Loucy (cell line): ENCODE measurements around the gene TEP1.
A peak's percentile ranks its signal among the peaks of the same experiment; 100 is the strongest.

Experiments
- H2AFZ ChIP-seq: fragments of 200-600 bp; sonication (generic); 2 replicates; pipeline ENCODE4 v1.6.0; 2016; ENCODE audit warnings: antibody characterized with exemption, mild to moderate bottlenecking, low read length, moderate library complexity
- H3F3A ChIP-seq: fragments of 200-600 bp; 2 replicates; pipeline ENCODE4 v1.6.0; 2016; ENCODE audit warnings: antibody characterized with exemption, low read depth, mild to moderate bottlenecking
- H3K27me3 ChIP-seq: fragments of 200-600 bp; sonication (generic); 2 replicates; pipeline ENCODE4 v1.6.1; 2014; ENCODE audit warnings: low read length, mild to moderate bottlenecking; ENCODE audit not compliant: insufficient read depth, poor library complexity, severe bottlenecking
- H3K36me3 ChIP-seq: fragments of 200-600 bp; sonication (generic); 2 replicates; pipeline ENCODE4 v1.6.1; 2016; ENCODE audit warnings: low read length; ENCODE audit not compliant: insufficient read depth
- H3K4me1 ChIP-seq: fragments of 200-600 bp; sonication (generic); 2 replicates; pipeline ENCODE4 v1.5.1; 2014; ENCODE audit warnings: low read length, mild to moderate bottlenecking; ENCODE audit not compliant: insufficient read depth, poor library complexity, severe bottlenecking
- H3K4me2 ChIP-seq: fragments of 200-600 bp; sonication (generic); 2 replicates; pipeline ENCODE4 v1.6.0; 2014; ENCODE audit warnings: antibody characterized with exemption, low read length, low read depth, mild to moderate bottlenecking; ENCODE audit not compliant: poor library complexity, severe bottlenecking
- H3K4me3 ChIP-seq: fragments of 200-600 bp; sonication (generic); 2 replicates; pipeline ENCODE4 v1.5.1; 2014; ENCODE audit warnings: low read length, mild to moderate bottlenecking, mixed read lengths; ENCODE audit not compliant: poor library complexity, severe bottlenecking
- H3K79me2 ChIP-seq: fragments of 200-600 bp; sonication (generic); 2 replicates; pipeline ENCODE4 v1.6.1; 2014; ENCODE audit warnings: low read length; ENCODE audit not compliant: insufficient read depth
- H3K9ac ChIP-seq: fragments of 200-600 bp; sonication (generic); 2 replicates; pipeline ENCODE4 v1.6.0; 2014; ENCODE audit warnings: mild to moderate bottlenecking, low read depth, low read length, moderate library complexity; ENCODE audit not compliant: poor library complexity, severe bottlenecking
- H3K9me2 ChIP-seq: fragments of 200-600 bp; sonication (generic); replicated peaks from 2 replicates; pipeline ENCODE4 v1.6.1; 2016; ENCODE audit warnings: low read depth, low read length, mixed read lengths
- H3K9me3 ChIP-seq: fragments of 200-600 bp; sonication (generic); 2 replicates; pipeline ENCODE4 v1.6.1; 2014; ENCODE audit warnings: mild to moderate bottlenecking, antibody characterized with exemption, low read length, low read depth; ENCODE audit not compliant: insufficient read depth
- H4K20me1 ChIP-seq: fragments of 200-600 bp; sonication (generic); 2 replicates; pipeline ENCODE4 v1.6.0; 2014; ENCODE audit warnings: antibody characterized with exemption, low read length, mild to moderate bottlenecking; ENCODE audit not compliant: insufficient read depth, poor library complexity, severe bottlenecking
- EZH2phosphoT487 ChIP-seq: fragments of 200-600 bp; IDR thresholded peaks from 2 replicates; pipeline ENCODE4 v1.6.1; 2018; ENCODE audit warnings: antibody characterized with exemption, mild to moderate bottlenecking, moderate library complexity, borderline replicate concordance
- TF ChIP-seq, protein P1 (sequence below): fragments of 200-600 bp; sonication (generic); conservative IDR thresholded peaks from 2 replicates; pipeline ENCODE4 v1.5.1; 2014; ENCODE audit warnings: mild to moderate bottlenecking, antibody characterized with exemption, low read length

Gene TEP1

DNA sequence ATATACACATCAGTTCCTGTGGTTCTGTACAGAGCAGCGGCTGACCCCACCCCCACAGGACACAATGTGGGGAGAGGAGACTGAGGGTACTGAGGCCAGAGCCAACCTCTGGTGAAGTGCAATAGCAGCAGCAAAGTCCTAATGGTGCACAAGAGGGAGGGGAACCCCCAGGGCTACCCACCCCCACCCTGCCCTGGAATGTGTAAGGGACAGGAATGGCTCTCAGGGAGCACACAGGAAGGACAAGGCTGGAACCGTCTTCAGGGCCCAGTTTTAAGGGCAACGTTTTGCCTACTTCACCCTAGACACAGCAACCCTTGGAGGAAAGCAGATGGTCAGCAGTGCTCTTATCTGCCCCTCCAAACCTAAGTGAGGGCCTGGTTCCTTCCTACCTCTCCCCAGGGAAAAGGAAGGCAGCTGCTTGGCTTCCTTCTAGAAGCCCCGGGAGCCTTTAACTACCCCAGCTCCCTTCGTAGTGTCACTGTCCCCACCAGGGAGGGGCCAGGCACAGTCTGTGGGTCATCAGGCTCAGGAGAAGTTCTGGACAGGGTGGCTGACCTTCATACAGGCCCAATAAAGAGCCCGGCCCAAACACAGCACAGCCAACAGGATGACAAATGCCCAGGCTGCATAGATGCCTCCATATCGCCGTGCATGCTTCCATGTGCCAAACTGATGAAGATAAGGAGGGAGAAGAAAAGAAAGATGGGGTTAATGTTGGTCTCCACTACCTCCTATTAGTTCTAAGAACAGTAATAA, 44.9 kb upstream of the TEP1 start:
- Histone ChIP-seq H2AFZ (no peak overlapping the region), H3F3A (no peaks in the 10 kb centered on the region), H3K27me3 (no peaks in the 10 kb centered on the region), H3K4me2 (peak overlapping the region; percentile 96), H3K79me2 (peaks cover 75% of the 10 kb centered on the region), H3K4me1 (peaks cover 44% of the 10 kb centered on the region), H3K9me2 (no peaks in the 10 kb centered on the region), H3K4me3 (no peak overlapping the region), H4K20me1 (peaks cover 54% of the 10 kb centered on the region), H3K9me3 (no peaks in the 10 kb centered on the region), H3K9ac (no peak overlapping the region), H3K36me3 (peaks cover 30% of the 10 kb centered on the region; the same call in 1 of the 2 replicates)
- no peak for TF ChIP-seq EZH2phosphoT487
- TF ChIP-seq, protein P1, sequence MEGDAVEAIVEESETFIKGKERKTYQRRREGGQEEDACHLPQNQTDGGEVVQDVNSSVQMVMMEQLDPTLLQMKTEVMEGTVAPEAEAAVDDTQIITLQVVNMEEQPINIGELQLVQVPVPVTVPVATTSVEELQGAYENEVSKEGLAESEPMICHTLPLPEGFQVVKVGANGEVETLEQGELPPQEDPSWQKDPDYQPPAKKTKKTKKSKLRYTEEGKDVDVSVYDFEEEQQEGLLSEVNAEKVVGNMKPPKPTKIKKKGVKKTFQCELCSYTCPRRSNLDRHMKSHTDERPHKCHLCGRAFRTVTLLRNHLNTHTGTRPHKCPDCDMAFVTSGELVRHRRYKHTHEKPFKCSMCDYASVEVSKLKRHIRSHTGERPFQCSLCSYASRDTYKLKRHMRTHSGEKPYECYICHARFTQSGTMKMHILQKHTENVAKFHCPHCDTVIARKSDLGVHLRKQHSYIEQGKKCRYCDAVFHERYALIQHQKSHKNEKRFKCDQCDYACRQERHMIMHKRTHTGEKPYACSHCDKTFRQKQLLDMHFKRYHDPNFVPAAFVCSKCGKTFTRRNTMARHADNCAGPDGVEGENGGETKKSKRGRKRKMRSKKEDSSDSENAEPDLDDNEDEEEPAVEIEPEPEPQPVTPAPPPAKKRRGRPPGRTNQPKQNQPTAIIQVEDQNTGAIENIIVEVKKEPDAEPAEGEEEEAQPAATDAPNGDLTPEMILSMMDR = no peak

DNA sequence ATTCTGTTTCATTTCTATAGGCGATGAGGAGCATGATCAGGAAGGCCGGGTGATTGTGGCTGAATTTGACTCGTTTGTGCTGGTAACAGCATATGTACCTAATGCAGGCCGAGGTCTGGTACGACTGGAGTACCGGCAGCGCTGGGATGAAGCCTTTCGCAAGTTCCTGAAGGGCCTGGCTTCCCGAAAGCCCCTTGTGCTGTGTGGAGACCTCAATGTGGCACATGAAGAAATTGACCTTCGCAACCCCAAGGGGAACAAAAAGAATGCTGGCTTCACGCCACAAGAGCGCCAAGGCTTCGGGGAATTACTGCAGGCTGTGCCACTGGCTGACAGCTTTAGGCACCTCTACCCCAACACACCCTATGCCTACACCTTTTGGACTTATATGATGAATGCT, 43.7 kb upstream of the TEP1 start:
- H3K9ac ChIP-seq = peak overlapping the region; percentile 95
- peaks cover 44% of the 10 kb centered on the region for H3K4me1 ChIP-seq
- no peaks in the 10 kb centered on the region for H3K27me3 ChIP-seq
- no peaks in the 10 kb centered on the region for H3F3A ChIP-seq
- TF ChIP-seq, protein P1 = no peak
- TF ChIP-seq EZH2phosphoT487 = no peak
- peaks cover 33% of the 10 kb centered on the region; the same call in 1 of the 2 replicates for H3K36me3 ChIP-seq
- peak overlapping the region; percentile 86 for H3K4me3 ChIP-seq
- H2AFZ ChIP-seq = no peak overlapping the region
- no peaks in the 10 kb centered on the region for H3K9me2 ChIP-seq
- H3K9me3 ChIP-seq = no peaks in the 10 kb centered on the region
- peaks cover 87% of the 10 kb centered on the region for H3K79me2 ChIP-seq
- H3K4me2 ChIP-seq = peak overlapping the region; percentile 88
- H4K20me1 ChIP-seq = peaks cover 54% of the 10 kb centered on the region

DNA sequence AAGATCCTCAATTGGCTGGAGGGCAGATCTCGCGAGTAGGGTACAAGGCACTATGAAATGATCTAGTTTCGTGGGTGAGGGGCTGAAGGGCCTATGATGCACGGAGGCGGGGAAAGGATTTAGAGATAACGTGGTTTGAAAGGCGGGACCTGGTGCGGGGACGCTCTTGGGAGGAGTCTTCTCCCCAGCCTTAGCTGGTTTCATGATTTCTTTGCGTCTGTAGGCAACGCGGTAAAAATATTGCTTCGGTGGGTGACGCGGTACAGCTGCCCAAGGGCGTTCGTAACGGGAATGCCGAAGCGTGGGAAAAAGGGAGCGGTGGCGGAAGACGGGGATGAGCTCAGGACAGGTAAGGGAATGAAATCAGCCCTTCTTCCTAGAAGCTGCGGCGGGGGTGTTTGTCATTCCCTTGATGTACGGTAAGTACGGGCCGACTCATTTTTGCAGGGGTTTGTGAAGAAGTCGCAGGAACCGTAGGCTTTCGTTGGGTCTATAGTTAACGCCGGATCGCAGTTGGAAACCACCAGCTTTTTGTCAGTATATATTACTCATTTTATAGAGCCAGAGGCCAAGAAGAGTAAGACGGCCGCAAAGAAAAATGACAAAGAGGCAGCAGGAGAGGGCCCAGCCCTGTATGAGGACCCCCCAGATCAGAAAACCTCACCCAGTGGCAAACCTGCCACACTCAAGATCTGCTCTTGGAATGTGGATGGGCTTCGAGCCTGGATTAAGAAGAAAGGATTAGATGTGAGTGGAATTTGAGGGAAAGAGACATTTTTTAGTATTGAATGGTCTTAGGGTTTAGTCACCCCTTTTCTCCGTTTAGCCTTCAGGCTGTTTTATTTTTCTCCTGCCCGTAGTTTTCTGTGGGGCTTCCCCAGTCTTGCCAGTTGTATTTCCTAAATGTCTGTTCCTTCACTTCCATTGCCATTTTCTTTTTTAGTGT, 42.3 kb upstream of the TEP1 start:
- Histone ChIP-seq H3K4me1 (peaks cover 44% of the 10 kb centered on the region), H3K9me2 (no peaks in the 10 kb centered on the region), H3K27me3 (no peaks in the 10 kb centered on the region), H3K4me3 (peak overlapping the region; percentile 86), H2AFZ (peak overlapping the region; percentile 74), H3K79me2 (peaks cover 86% of the 10 kb centered on the region), H3K4me2 (peak overlapping the region; percentile 88), H3K36me3 (peaks cover 40% of the 10 kb centered on the region; the same call in 1 of the 2 replicates), H4K20me1 (peaks cover 50% of the 10 kb centered on the region), H3K9ac (peak overlapping the region; percentile 95), H3F3A (no peaks in the 10 kb centered on the region), H3K9me3 (no peaks in the 10 kb centered on the region)
- TF ChIP-seq, protein P1 = no peak
- no peak for TF ChIP-seq EZH2phosphoT487
